PC-3 (cell line): ENCODE data around the gene OSBPL6.
"Not testable (repeated sequence)": the region's sequence is repeated elsewhere in the genome, so short reads cannot be mapped to it uniquely, and the experiment has no call there.

Experiments
- EZH2 ChIP-seq: fragments of 300-600 bp; sonication (generic); IDR thresholded peaks from one replicate; pipeline ENCODE4 v1.6.1; 2017; ENCODE audit warnings: antibody characterized with exemption, mild to moderate bottlenecking, low read length; ENCODE audit not compliant: unreplicated experiment
- TF ChIP-seq, protein P1 (sequence below): fragments of 300-600 bp; sonication (generic); conservative IDR thresholded peaks from 2 replicates; pipeline ENCODE4 v1.5.1; 2017; ENCODE audit warnings: antibody characterized with exemption, low read depth, mild to moderate bottlenecking, low read length

DNA sequence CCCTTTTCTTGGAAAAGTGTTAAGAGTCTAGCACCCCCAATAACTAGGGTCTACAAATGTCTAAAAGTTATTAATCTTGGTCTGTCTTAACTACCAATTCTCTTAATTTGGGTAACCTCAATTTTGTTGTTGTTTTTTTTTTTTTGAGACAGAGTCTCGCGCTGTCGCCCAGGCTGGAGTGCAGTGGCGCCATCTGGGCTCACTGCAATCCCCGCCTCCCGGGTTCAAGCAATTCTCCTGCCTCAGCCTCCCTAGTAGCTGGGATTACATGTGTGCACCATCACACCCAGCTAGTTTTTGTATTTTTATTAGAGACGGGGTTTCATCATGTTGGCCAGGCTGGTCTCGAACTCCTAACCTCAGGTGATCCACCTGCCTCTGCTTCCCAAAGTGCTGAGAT is 218.1 kb downstream of the OSBPL6 start:
- TF ChIP-seq, protein P1, sequence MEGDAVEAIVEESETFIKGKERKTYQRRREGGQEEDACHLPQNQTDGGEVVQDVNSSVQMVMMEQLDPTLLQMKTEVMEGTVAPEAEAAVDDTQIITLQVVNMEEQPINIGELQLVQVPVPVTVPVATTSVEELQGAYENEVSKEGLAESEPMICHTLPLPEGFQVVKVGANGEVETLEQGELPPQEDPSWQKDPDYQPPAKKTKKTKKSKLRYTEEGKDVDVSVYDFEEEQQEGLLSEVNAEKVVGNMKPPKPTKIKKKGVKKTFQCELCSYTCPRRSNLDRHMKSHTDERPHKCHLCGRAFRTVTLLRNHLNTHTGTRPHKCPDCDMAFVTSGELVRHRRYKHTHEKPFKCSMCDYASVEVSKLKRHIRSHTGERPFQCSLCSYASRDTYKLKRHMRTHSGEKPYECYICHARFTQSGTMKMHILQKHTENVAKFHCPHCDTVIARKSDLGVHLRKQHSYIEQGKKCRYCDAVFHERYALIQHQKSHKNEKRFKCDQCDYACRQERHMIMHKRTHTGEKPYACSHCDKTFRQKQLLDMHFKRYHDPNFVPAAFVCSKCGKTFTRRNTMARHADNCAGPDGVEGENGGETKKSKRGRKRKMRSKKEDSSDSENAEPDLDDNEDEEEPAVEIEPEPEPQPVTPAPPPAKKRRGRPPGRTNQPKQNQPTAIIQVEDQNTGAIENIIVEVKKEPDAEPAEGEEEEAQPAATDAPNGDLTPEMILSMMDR = not testable (repeated sequence)
- TF ChIP-seq EZH2 = not testable (repeated sequence)
